WTC11 (cell line): ENCODE measurements around the gene MDM1.

Source experiments
- AFF4 ChIP-seq: sonication (generic); formaldehyde crosslinking; IDR thresholded peaks from 2 replicates; pipeline ENCODE4 v1.8.1; 2023; ENCODE audit warnings: mild to moderate bottlenecking, missing genetic modification reagents, borderline replicate concordance
- CDX4 ChIP-seq: fragments of 250-450 bp; sonication (Bioruptor Pico); IDR thresholded peaks from 2 replicates; pipeline ENCODE4 v1.9.0; 2021; ENCODE audit warnings: moderate library complexity, mild to moderate bottlenecking, inconsistent platforms, borderline replicate concordance
- CTCF ChIP-seq: fragments of 200-600 bp; IDR thresholded peaks from 2 replicates; pipeline ENCODE4 v1.8.0; 2022; ENCODE audit warnings: antibody characterized with exemption
- E2F5 ChIP-seq: sonication (generic); formaldehyde crosslinking; IDR thresholded peaks from 2 replicates; pipeline ENCODE4 v1.8.1; 2022; ENCODE audit warnings: mild to moderate bottlenecking, moderate library complexity, missing genetic modification reagents
- FOXJ3 ChIP-seq: sonication (generic); formaldehyde crosslinking; IDR thresholded peaks from 2 replicates; pipeline ENCODE4 v1.9.0; 2021; ENCODE audit warnings: missing genetic modification reagents, mild to moderate bottlenecking, borderline replicate concordance
- MAX ChIP-seq: sonication (generic); formaldehyde crosslinking; IDR thresholded peaks from 2 replicates; pipeline ENCODE4 v1.8.0; 2022; ENCODE audit warnings: mild to moderate bottlenecking, missing genetic modification reagents
- MYBL2 ChIP-seq: sonication (generic); formaldehyde crosslinking; IDR thresholded peaks from 2 replicates; pipeline ENCODE4 v1.8.1; 2023; ENCODE audit warnings: mild to moderate bottlenecking, moderate library complexity, missing genetic modification reagents
- NFYB ChIP-seq: sonication (generic); formaldehyde crosslinking; conservative IDR thresholded peaks from 2 replicates; pipeline ENCODE4 v1.8.0; 2022; ENCODE audit warnings: low read depth, missing genetic modification reagents
- SOX15 ChIP-seq: fragments of 250-450 bp; sonication (Bioruptor Pico); IDR thresholded peaks from 2 replicates; pipeline ENCODE4 v1.9.0; 2021; ENCODE audit warnings: mild to moderate bottlenecking
- TCF7 ChIP-seq: sonication (generic); formaldehyde crosslinking; IDR thresholded peaks from 2 replicates; pipeline ENCODE4 v1.8.0; 2022; ENCODE audit warnings: mild to moderate bottlenecking, low read depth, missing genetic modification reagents, moderate library complexity
- ZNF423 ChIP-seq: fragments of 250-450 bp; sonication (Bioruptor Pico); IDR thresholded peaks from 2 replicates; pipeline ENCODE4 v2.1.2; 2022; ENCODE audit warnings: mild to moderate bottlenecking, moderate library complexity

GRCh38 chr12:68292151-68292943 is 39.8 kb downstream of the MDM1 start:
- TF ChIP-seq AFF4 (no peak), CTCF (no peak), E2F5 (no peak), NFYB (CRISPR knock-in tag) (no peak), ZNF423 (CRISPR knock-in tag) (no peak), FOXJ3 (CRISPR knock-in tag) (no peak), MYBL2 (CRISPR knock-in tag) (no peak), SOX15 (CRISPR knock-in tag) (no peak), TCF7 (CRISPR knock-in tag) (no peak), CDX4 (no peak), MAX (CRISPR knock-in tag) (no peak)
